SH-SY5Y (cell line): ENCODE results near the gene C2CD5.

Experiments
- GATA2 ChIP-seq: IDR thresholded peaks from 2 replicates; pipeline ENCODE4 v1.6.1; 2011; ENCODE audit warnings: mild to moderate bottlenecking, low read depth, low read length
- GATA3 ChIP-seq: IDR thresholded peaks from 2 replicates; pipeline ENCODE4 v1.6.1; 2011; ENCODE audit warnings: low read depth, mild to moderate bottlenecking, low read length, moderate library complexity

C2CD5 gene

DNA sequence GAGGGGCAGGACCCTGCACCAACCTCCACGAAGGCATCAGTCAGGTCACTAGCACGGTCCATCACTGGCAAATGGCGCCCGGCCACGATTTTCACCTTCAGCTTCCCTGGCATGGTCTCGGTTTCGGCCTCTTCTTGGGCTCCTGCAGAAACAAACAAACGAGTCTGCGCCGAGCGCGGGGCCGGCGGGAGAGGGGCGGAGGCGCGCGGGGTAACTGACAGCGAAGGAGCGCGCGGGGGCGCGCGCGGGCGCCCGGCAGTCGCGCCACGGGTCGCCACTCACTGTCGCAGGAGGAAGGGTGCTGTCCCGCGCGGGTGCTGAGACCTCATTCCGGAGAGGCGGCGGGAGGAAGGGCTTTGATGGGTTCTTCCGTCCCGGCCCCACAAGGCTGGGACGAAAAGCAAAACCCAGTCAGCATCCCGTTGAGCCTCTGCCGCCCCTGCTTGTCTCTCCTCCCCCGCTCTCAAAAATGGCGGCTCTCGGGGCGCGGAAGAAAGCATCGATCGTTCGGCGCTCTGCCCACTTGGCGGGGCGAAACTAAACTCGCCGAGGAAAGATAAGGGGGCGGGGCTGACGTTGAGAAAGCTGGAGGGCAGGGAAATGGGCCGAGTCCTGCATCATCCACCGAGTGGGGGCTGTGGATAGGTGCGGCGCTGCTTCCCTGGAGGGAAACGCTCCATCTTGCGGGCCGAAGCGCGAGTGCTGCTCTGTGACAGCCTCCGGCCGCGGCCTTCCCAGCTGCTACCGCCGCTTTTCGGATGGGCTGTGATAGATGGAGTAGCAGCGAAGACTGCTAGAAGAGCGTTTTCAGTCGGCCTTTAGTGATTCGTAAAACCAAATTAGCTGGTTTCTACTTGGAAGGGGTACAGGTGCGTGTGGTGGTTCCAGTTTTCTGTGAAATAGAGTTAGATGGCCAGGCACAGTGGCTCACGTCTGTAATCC lies at the start of gene C2CD5:
Gene C2CD5 (minus strand): TSS at position 505 of the 942 bp plus-strand sequence. CDS start 392 bp downstream, at position 113.
- TF ChIP-seq GATA2 (peak; percentile 77), GATA3 (no peak)

DNA sequence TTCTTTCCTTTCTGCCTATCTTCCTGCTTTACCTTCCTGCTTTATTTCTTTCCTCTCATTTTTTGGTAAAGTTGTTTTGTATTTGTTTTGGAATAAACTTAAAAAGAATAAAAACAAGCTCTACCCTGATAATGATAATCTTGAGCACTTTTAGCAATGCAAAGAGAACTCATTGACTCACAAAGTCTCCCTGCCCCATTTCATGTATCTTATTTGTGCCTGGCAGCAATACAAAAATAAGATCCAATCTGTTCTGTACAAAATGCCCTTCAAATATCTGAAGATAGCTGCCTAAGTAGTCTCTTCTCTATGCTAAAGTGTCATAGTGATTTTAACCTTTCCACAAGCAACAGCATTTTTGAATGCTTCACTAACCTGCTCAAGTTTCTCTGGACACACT lies 49.5 kb upstream of the C2CD5 start:
- TF ChIP-seq GATA3 (no peak), GATA2 (no peak)

DNA sequence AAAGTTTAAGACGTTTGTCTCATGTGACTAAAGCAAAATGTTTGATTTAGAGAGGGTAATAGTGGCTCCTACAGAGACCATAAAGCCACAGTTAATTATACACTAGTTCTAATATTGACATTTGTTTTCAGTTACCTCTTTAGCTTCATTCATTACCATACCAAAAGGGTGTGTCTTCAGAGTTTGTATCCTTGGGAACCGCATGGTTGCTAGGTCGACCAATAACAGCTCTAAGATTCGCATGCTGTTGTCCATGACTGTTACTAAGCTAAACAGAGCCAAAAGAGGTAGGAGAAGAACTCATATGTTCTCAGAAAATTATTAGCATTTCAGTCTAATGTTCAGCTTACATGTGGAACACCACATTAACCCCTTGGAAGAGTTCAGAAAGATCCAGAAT lies 44.5 kb upstream of the C2CD5 start:
- TF ChIP-seq GATA2: no peak
- no peak for TF ChIP-seq GATA3

DNA sequence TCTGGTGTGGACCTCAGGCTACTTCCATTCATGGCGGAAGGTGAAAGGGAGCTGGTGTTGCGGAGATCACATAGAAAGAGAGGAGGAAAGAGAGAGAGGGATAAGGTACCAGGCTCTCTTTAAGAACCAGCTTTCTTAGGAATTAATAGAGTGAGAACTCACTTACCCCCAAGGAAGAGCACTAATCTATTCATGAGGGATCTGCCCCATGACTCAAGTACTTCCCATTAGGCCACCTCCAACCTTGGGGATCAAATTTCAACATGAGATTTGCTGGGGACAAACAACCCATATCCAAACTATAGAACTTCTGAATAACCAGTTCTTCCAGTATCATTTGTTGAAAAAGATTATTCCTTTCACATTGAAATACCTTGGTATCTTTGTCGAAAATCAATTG lies 34.0 kb upstream of the C2CD5 start:
- TF ChIP-seq GATA2: no peak
- no peak for TF ChIP-seq GATA3

DNA sequence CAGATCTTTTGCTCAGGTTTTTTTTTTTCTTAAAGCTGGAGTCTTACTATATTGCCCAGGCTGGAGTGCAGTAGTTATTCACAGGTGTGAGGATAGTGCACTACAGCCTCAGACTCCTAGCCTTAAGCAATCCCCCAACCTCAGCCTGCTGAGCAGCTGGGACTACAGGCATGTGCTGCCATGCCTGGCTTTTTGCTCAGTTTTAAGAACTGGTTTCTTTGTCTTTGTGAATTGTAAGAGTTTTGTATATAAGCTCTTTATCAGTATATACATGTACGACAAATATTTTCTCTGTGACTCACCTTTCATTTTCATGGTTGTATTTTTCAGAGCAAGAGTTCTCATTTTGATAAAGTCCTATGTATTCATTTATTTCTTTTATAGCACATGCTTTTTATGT lies 33.3 kb upstream of the C2CD5 start:
- TF ChIP-seq GATA3 (no peak), GATA2 (no peak)

GRCh38 chr12:22576473-22576872 lies 32.1 kb upstream of the C2CD5 start:
- TF ChIP-seq GATA3 (no peak), GATA2 (no peak)

DNA sequence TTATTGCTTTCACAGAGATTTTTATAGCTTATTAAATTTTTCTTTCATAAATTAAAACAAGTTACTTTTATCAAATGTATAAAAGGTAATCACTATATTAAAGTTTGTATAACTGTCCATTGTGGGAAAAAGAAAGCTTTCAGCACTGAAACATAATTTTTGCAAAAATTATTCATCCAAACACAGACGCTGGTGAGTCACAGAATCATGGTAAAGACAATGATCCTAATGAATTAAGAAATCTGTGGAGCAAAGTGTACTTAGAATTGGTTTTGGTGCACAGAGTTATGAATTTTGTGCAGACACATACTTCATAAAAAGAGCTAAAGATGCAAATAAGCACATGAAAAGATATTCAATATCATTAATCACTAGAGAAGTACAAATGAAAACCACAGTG lies 31.7 kb upstream of the C2CD5 start:
- TF ChIP-seq GATA3: no peak
- TF ChIP-seq GATA2: no peak

DNA sequence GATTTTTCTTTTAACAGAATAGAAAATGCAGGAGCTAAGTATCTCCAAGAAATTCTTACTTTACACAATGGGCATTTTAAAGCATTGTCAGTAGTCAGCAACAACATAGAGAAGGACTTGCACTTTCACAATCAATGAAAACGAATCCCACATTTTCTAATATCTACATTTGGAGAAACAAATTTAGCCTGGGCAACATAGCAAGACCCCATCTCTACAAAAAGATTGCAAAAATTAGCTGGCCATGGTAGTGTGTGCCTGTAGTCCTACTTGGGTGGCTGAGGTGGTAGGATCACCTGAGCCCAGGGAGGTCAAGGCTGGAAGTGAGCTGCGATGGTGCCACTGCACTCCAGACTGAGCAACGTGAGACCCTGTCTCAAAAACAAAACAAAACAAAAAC lies 30.6 kb upstream of the C2CD5 start:
- TF ChIP-seq GATA2 (no peak), GATA3 (no peak)

DNA sequence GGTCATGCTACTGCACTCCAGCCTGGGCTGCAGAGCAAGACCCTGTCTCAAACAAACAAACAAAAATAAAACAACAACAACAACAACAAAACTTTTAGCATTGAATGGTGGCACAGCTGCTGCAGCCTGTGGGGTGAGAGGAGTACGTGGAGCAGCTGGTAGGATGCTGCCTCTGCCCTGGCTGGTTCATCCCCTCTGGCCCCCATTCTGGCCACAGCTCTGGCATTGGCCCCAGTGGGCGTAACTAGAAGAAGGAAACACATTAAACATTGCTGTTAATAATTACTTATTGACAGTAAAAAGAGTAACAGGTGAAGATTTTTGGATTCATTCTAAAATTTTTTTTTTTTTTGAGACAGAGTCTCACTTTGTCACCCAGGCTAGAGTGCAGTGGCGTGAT lies 28.8 kb upstream of the C2CD5 start:
- TF ChIP-seq GATA3: no peak
- no peak for TF ChIP-seq GATA2

DNA sequence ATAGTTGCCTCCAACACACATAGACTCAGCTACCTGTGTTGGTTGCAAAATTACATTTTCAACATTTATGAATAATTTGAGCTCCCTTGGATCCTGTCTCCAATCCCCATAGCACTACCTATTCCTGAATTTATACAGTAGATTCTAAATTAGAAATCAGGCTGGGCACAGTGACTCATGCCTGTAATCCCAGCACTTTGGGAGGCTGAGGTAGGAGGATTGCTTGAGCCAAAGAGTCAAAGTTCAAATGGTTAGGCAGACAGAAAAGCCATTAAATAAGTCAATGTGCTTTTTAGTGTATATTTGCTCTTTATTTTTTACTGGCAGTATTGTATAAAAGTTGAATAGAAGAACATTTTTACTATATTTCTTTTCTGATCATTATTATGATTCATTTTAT lies 24.9 kb upstream of the C2CD5 start:
- TF ChIP-seq GATA3: no peak

- TF ChIP-seq GATA2 (no peak), GATA3 (no peak)
Observed at GRCh38 chr12:22562036-22563028, 18.0 kb upstream of the C2CD5 start.

DNA sequence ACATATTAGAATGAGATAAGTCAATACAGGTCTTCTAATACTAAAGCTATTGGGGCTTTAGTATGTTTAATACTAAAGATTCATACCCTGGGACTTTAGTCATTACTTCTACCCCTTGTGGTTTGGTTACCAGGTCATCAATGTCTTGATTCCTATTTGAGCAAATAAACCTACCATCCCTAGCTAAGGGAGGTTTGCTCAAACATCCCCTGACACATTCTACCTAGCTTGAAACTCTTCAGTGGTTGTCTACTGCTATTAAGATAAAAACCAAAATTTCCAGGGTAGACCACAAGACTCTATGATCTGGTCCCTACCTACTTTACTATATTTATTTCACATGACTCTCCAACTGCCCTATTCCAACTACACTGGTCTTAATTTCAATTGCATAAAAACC lies 7.3 kb upstream of the C2CD5 start:
- no peak for TF ChIP-seq GATA3
- TF ChIP-seq GATA2: no peak

DNA sequence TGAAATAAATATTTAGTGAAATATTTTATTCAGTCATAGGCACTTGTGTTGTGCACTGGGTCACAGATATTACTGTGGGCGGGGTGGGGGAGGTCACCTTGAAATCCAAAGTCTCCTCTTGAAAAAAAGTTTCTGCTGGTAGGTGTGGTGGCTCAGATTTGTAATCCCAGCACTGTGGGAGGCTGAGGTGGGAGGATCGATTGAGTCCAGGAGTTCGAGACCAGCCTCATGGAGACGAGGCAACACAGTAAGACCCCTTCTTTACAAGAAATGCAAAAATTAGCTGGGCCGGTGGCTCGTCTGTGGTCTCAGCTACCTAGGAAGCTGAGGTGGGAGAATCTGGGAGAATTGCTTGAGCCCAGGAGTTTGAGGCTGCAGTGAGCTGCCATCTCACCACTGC lies 913 bp upstream of the C2CD5 start:
- no peak for TF ChIP-seq GATA3
- no peak for TF ChIP-seq GATA2

DNA sequence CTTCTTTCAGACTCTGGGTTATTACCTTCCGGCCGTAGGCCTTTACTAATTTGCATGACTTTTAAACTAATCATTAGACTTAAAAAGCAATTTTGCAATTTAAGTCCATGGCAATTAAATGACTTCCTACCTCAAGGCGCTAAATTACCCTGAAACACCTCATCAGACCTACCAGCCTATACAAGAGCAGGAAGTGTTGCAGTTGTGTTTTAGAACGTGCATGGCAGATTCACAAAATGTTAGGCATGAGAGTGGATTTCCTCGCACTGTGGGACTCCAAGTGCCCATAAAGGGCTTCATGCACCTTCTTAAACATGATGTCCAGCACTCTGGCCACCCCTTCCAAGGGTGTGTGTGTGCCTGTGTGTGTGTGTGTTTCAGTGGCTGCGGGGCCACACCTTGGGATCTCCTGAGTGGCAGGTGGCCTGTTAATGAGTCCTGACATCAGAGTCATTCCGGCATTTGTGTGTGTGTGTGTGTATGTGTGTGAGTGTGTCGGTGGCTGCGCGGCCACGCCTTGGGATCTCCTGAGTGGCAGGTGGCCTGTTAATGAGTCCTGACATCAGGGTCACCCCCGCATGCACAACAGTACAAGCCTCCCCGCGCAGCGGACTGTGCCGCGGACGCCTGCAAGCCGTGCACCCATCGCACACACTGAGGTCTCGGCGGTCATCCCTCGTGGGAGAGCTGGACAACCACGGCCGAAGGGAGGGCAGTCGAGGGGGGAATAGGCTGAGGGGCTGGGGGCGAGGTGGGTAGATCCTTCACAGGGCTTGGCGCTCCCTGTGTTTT lies 900 bp downstream of the C2CD5 start:
- no peak for TF ChIP-seq GATA2
- no peak for TF ChIP-seq GATA3
